ENCODE data around the gene DNAAF5. TPM values are rescaled to one million over a fixed set of nuclear protein-coding genes. Genes with fewer than 3 reads are reported as not detected.
"Not testable (repeated sequence)": the region's sequence is repeated elsewhere in the genome, so short reads cannot be mapped to it uniquely, and the experiment has no call there.

DNAAF5 gene
- total RNA-seq, 2 experiments from 2014 or later = 22.3 to 27.5 TPM

DNA sequence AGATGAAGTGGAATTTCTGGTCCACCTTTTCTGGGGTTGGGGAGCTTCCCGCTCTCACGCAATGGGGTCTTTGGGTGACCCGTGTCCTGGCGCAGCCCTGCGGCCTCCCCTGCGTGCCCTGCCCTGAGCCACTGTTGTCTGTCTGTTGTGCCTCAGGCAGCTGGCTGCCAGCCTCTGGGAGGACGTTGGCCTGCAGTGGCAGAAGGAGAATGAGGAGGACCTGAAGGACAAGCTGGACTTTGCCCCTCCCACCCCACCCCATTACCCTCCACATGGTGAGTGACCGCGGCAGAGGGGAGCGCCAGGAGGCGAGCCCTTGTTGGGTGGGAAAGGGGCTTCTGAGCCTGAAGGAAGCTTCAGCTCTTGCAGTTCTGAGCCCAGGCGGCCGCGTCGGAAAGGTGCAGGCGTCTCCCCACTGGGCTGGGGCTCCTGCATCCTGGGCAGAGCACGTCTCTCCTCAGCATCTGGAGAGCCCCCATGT, 14.7 kb downstream of the DNAAF5 start:
- H3K4me1 Mint-ChIP-seq = peaks cover 3% of the 10 kb centered on the region
- ATAC-seq = no peak
- H3K27me3 Mint-ChIP-seq = no peaks in the 10 kb centered on the region
- CTCF ChIA-PET = no interaction called here
- DNase-seq = no peak
- H3K36me3 Mint-ChIP-seq = peaks cover 29% of the 10 kb centered on the region
- H3K27ac Mint-ChIP-seq = no peak overlapping the region
- peaks cover 3% of the 10 kb centered on the region for H3K9me3 Mint-ChIP-seq (ENCODE audit: low read depth)
- H3K4me3 Mint-ChIP-seq = no peak overlapping the region

DNA sequence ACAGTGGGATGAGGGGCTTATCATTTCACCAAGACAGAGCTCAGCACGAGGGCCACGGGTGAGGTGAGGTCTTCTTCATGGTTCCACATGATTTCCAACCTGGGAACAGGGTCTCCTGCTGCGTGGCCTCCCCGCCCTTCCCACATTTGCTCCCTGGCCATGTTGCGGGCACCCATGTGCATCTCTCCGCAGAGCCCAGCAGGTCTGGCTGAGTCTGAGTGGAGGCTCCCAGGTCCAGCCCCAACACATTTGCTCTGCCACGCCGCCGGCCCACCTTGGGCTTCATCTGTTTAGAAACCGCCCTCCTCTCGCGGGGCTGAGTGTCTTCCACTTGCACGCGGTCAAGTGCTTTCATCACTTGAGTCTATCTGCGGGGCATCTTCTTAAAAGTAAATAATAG, 15.4 kb downstream of the DNAAF5 start:
- peaks cover 3% of the 10 kb centered on the region for H3K4me1 Mint-ChIP-seq
- H3K9me3 Mint-ChIP-seq (ENCODE audit: low read depth) = peaks cover 3% of the 10 kb centered on the region
- CTCF ChIA-PET = no interaction called here
- DNase-seq = no peak
- no peak for ATAC-seq
- H3K4me3 Mint-ChIP-seq = no peak overlapping the region
- H3K36me3 Mint-ChIP-seq = peaks cover 29% of the 10 kb centered on the region
- H3K27me3 Mint-ChIP-seq = no peaks in the 10 kb centered on the region
- no peak overlapping the region for H3K27ac Mint-ChIP-seq

DNA sequence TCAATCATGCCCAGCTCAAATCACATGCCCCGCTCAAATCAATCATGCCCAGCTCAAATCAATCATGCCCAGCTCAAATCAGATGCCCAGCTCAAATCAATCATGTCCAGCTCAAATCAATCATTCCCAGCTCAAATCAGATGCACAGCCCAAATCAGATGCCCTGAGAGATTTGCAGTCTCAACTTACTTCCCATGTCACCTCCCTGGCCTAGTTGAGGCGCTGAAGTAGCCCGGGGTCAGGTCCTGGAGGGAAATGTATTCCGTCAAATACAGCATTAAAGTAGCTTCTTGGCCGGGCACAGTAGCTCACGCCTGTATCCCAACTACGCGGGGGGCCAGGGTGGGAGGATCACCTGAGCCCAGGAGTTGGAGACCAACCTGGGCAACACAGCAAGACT, 16.3 kb downstream of the DNAAF5 start:
- peaks cover 3% of the 10 kb centered on the region for H3K9me3 Mint-ChIP-seq (ENCODE audit: low read depth)
- H3K36me3 Mint-ChIP-seq = peaks cover 23% of the 10 kb centered on the region
- CTCF ChIA-PET = no interaction called here
- H3K4me3 Mint-ChIP-seq = no peak overlapping the region
- no peak for DNase-seq
- no peak overlapping the region for H3K27ac Mint-ChIP-seq
- ATAC-seq = no peak
- no peaks in the 10 kb centered on the region for H3K27me3 Mint-ChIP-seq
- H3K4me1 Mint-ChIP-seq = no peaks in the 10 kb centered on the region

DNA sequence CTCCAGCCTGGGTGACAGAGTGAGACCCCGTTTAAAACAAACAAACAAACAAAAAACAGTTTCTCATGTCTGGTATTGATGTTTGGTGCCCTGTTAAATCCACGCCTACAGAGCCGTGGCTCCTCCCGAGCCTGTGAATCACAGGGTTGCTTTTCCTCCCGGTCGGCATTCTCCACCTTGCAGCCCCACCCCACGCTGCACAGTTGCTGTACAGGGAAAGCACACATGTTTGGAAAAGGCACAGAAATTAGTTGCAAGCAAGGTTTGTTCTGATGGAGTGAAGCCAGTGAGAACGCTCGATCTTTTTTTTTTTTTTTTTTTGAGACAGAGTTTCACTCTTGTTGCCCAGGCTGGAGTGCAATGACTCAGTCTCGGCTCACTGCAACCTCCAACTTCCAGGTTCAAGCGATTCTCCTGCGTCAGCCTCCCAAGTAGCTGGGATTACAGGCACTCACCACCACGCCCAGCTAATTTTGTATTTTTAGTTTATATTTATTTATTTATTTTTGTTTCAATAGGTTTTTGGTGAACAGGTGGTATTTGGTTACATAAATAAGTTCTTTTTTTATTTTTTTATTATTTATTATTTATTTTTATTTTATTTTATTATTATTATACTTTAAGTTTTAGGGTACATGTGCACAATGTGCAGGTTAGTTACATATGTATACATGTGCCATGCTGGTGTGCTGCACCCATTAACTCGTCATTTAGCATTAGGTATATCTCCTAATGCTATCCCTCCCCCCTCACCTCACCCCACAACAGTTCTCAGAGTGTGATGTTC, 17.0 kb downstream of the DNAAF5 start:
- H3K36me3 Mint-ChIP-seq = peaks cover 18% of the 10 kb centered on the region
- H3K27ac Mint-ChIP-seq; H3K4me3 Mint-ChIP-seq; H3K4me1 Mint-ChIP-seq; CTCF ChIA-PET; ATAC-seq; H3K27me3 Mint-ChIP-seq; DNase-seq; H3K9me3 Mint-ChIP-seq (ENCODE audit: low read depth): not testable (repeated sequence)

DNA sequence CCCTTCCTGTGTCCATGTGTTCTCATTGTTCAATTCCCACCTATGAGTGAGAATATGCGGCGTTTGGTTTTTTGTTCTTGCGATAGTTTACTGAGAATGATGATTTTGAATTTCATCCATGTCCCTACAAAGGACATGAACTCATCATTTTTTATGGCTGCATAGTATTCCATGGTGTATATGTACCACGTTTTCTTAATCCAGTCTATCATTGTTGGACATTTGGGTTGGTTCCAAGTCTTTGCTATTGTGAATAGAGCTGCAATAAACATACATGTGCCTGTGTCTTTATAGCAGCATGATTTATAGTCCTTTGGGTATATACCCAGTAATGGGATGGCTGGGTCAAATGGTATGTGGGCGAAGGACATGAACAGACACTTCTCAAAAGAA, 17.6 kb downstream of the DNAAF5 start:
- H3K9me3 Mint-ChIP-seq (ENCODE audit: low read depth); H3K4me3 Mint-ChIP-seq; H3K27ac Mint-ChIP-seq; DNase-seq; CTCF ChIA-PET; ATAC-seq; H3K27me3 Mint-ChIP-seq; H3K4me1 Mint-ChIP-seq: not testable (repeated sequence)
- peaks cover 18% of the 10 kb centered on the region for H3K36me3 Mint-ChIP-seq

DNA sequence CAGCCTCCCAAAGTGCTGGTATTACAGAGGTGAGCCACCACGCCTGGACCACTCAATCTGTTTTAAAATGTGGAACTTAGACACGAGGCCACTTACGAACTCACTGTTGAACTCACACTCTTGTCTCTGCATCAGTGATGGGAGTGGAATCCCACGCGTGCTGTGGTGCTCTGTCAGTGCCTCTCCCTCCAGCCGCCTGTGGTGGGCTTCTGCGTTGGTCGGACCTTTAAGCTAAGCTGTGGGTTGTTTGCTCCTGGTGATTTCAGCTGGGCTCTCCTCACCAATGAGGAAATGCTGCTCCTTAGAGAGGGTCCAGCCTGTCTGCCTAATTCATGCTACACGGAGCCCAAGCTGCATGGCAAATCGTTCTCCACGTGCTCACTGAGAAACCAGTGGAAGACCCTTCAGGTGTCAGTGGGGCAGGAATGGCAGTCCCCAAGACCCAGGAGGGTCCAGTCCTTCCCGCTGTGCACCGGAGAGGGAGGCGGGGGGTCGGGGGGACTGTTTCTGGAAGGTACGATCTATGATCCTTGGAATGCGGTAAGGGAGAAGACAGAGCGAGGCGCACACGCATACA, 18.4 kb downstream of the DNAAF5 start:
- ATAC-seq = no peak
- Mint-ChIP-seq H3K9me3 (ENCODE audit: low read depth) (peaks cover 3% of the 10 kb centered on the region), H3K27me3 (no peaks in the 10 kb centered on the region), H3K4me3 (no peak overlapping the region), H3K4me1 (no peaks in the 10 kb centered on the region), H3K27ac (no peak overlapping the region), H3K36me3 (peaks cover 18% of the 10 kb centered on the region)
- CTCF ChIA-PET = no interaction called here
- DNase-seq = no peak

DNA sequence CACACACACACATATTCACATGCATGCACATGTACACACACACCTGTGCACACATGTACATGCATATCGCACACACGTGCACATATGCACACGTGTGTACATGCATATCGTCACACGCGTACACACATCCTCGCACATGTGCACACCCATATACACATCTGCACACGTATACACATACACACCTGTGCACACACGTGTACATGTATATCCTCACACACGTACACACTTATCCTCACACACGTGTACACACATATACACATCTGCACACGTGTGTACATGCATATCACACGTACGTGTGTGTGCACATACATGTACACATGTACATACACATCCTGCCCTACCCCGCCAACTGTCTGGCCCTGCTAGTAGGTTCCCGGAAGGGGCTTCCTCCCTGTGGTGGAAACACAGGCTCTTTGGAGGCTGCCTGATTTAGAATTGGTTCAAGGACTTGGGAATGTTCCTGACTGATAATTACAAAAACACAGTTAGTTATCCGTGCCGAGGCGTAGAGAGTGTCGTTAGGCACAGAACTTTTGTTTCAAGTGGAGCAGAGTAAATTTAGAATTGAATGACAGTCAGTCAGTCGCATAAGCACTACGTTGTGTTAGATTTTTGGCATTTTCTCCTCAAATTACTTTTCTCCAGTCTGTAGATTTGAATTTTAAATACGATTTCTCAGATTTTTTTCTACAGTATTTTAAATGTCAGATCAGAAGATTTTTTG, 19.1 kb downstream of the DNAAF5 start:
- Mint-ChIP-seq H3K9me3 (ENCODE audit: low read depth) (peaks cover 3% of the 10 kb centered on the region), H3K27ac (no peak overlapping the region), H3K36me3 (peaks cover 18% of the 10 kb centered on the region), H3K4me1 (no peaks in the 10 kb centered on the region), H3K27me3 (no peaks in the 10 kb centered on the region), H3K4me3 (no peak overlapping the region)
- no peak for DNase-seq
- ATAC-seq = no peak
- CTCF ChIA-PET = no interaction called here

DNA sequence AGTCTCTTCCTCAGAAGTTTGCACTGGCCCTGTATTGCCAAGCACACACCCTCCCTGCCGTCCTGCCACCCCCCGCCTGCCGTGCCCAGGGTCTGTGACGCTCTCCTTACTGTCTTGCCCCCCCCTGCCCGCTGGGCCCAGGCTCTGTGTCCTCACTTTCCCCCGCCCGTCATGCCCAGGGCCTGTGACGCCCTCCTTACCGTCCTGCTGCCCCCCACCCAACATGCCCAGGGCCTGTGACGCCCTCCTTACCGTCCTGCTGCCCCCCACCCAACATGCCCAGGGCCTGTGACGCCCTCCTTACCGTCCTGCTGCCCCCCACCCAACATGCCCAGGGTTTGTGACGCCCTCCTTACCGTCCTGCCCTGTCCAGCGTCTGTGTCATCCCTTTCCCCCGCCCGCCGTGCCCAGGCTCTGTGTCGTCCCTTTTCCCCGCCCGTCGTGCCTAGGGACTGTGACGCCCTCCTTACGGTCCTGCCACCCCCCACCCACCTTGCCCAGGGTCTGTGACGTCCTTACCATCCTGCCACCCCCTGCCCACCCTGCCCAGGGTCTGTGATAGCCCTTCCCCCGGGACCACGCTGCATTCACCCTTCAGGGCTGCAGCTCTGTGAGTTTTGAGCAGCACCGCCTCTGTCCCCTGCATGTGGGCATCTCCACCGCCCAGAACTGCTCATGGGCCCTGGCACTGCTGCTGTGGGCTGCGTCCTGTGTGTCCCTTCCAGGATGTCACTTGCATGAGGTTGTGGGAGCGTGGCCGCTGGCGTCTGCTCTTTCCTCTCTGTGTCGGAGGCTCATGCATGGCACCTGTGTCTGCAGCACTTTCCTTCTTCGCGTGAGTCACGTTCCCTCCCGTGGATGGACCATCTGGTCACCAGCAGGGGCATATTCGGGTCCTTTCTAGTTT, 19.9 kb downstream of the DNAAF5 start:
- peaks cover 3% of the 10 kb centered on the region for H3K9me3 Mint-ChIP-seq (ENCODE audit: low read depth)
- CTCF ChIA-PET = no interaction called here
- no peak overlapping the region for H3K27ac Mint-ChIP-seq
- ATAC-seq = no peak
- H3K27me3 Mint-ChIP-seq = no peaks in the 10 kb centered on the region
- no peak for DNase-seq
- H3K4me3 Mint-ChIP-seq = no peak overlapping the region
- peaks cover 19% of the 10 kb centered on the region for H3K36me3 Mint-ChIP-seq
- no peaks in the 10 kb centered on the region for H3K4me1 Mint-ChIP-seq

DNA sequence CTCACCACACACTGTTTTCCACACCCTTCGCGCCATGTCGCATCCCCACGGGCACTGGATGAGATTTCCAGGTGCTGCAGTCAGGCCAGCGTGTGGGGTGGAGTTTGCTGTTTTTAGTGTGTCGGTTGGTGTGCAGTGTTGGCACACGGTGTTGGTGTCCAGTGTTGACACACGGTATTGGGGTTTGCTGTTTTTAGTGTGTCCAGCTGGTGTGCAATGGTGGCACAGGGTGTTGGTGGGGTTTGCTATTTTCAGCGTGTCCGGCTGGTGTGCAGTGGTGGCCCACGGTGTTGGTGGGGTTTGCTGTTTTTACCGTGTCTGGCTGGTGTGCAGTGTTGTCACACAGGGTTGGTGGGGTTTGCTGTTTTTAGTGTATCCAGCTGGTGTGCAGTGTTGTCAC, 20.7 kb downstream of the DNAAF5 start:
- CTCF ChIA-PET = no interaction called here
- peaks cover 3% of the 10 kb centered on the region for H3K4me1 Mint-ChIP-seq
- H3K9me3 Mint-ChIP-seq (ENCODE audit: low read depth) = peaks cover 6% of the 10 kb centered on the region
- no peak overlapping the region for H3K4me3 Mint-ChIP-seq
- no peak for ATAC-seq
- H3K27me3 Mint-ChIP-seq = no peaks in the 10 kb centered on the region
- H3K27ac Mint-ChIP-seq = no peak overlapping the region
- H3K36me3 Mint-ChIP-seq = peaks cover 24% of the 10 kb centered on the region
- no peak for DNase-seq

DNA sequence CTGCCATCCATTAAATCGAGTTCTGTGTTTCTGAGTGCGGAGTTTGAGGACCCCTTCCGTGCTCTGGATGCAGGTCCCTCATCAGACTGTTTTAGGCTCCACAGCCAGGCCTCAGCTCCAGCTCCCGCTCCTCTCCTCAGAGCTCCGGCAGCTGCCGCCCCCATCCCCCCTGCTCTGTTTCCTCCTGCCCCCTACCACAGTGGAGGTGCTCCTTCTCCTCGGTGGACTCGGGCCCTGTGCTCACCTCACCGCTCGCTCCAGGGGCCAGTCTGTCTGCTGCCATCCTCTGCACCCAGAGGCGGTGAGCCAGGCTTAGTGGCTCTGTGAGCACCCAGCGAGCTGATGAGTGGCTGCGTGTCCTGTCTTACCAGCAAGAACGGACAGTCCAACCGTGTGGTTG, 21.9 kb downstream of the DNAAF5 start:
- peaks cover 3% of the 10 kb centered on the region for H3K4me1 Mint-ChIP-seq
- DNase-seq (no peak), ATAC-seq (no peak)

DNA sequence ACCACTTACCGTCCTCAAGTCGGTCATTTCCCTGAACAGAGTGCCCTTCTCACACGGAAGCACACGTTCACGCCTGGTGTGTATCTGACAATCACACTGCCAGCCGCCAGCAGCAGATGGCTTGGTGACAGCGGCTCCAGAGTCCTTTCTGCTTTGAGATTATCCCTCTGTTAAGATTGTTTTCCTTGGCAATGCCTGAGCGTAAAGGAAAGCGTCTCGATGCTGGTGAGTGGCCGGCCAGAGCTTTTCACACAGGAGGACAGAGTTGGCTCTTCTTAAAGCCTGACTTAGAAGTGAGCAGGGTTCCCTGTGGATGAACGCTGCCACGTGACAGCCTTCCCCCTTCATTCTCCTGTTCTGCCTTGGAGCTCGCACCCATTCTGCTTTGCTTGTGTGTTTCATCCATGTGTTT, 22.6 kb downstream of the DNAAF5 start:
- Mint-ChIP-seq H3K4me1 (peaks cover 3% of the 10 kb centered on the region), H3K36me3 (peaks cover 27% of the 10 kb centered on the region), H3K4me3 (no peak overlapping the region), H3K9me3 (ENCODE audit: low read depth) (peaks cover 6% of the 10 kb centered on the region), H3K27ac (no peak overlapping the region), H3K27me3 (no peaks in the 10 kb centered on the region)
- DNase-seq = no peak
- ATAC-seq = no peak
- CTCF ChIA-PET = no interaction called here

More for the DNA sequence above, 21.9 kb downstream of the DNAAF5 start:
- H3K27ac Mint-ChIP-seq = no peak overlapping the region
- peaks cover 6% of the 10 kb centered on the region for H3K9me3 Mint-ChIP-seq (ENCODE audit: low read depth)
- CTCF ChIA-PET = no interaction called here
- H3K36me3 Mint-ChIP-seq = peaks cover 27% of the 10 kb centered on the region
- H3K27me3 Mint-ChIP-seq = no peaks in the 10 kb centered on the region
- H3K4me3 Mint-ChIP-seq = no peak overlapping the region

DNA sequence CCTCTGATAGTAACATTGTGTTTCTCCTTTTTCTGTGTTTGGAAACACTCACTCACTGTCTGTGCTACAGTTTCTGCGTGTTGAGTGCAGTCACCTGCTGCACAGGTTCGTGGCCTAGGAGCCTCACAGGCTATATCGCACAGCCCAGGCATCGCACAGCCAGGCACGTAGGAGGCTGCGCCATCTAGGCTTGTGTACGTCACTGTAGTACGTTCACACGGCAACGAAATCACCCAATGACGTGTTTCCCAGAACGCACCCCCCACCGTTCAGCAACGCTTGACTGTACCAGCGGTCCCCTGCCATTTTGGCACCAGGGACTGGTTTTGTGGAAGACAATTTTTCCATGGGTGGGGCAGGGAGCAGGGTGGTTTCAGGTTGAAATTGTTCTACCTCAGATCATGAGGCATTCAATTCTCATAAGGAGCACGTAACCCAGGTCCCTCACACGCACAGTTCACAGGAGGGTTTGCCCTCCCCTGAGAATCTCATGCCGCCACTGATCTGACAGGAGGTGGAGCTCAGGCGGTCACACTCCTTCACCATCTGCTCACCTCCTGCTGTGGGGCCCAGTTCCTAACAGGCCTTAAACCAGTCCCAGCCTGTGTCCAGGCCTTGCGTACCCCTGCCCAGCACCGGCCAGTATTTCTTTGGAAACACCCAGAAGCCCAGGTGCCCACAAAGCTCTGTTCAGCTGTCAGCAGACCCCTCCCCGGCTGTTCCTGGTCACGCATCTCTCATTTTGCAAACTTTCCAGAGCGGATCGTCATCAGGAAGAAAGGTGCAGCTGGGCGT, 23.8 kb downstream of the DNAAF5 start:
- no peak for ATAC-seq
- no peak overlapping the region for H3K4me3 Mint-ChIP-seq
- H3K4me1 Mint-ChIP-seq = peaks cover 3% of the 10 kb centered on the region
- peaks cover 3% of the 10 kb centered on the region for H3K9me3 Mint-ChIP-seq (ENCODE audit: low read depth)
- no peak for DNase-seq
- CTCF ChIA-PET = interaction anchor here (1.3 kb wide), 1 partner anchor 123 kb away, joined by 3 read pairs; no protein-coding TSS in a partner anchor
- no peaks in the 10 kb centered on the region for H3K27me3 Mint-ChIP-seq
- no peak overlapping the region for H3K27ac Mint-ChIP-seq
- H3K36me3 Mint-ChIP-seq = peaks cover 17% of the 10 kb centered on the region
